Esophagus squamous epithelium (tissue), 4 donors: ENCODE measurements around the gene KRTDAP.

Experiments used
- CTCF ChIP-seq, 6 experiments: fragments of 450-650 bp in 4 of 6; fragments of 200-600 bp in 2 of 6; sonication (generic) in 2 of 6; IDR thresholded peaks; one replicate each; pipeline ENCODE4 v1.5.1; 2016 to 2019; ENCODE audit warnings: antibody characterized with exemption in 6 of 6, mild to moderate bottlenecking in 4 of 6, moderate library complexity in 4 of 6
- POLR2A ChIP-seq, 4 donors: fragments of 450-650 bp; IDR thresholded peaks; one replicate each; pipeline ENCODE4 v1.6.1; 2017; ENCODE audit warnings: antibody characterized with exemption in 4 of 4, mild to moderate bottlenecking in 4 of 4, moderate library complexity in 3 of 4

GRCh38 chr19:35459414-35460082 is 30.7 kb downstream of the KRTDAP start:
- TF ChIP-seq POLR2A (IDR thresholded peaks at IDR 0.05): no peak
- TF ChIP-seq CTCF (IDR thresholded peaks at IDR 0.05): no peak
